Uterus (tissue), 4 donors: ENCODE results near the gene KIAA0513. TPM values are rescaled to one million over a fixed set of nuclear protein-coding genes. Genes with fewer than 3 reads are reported as not detected.

Source experiments
- DNase-seq, 2 donors: peaks; one replicate each; pipeline ENCODE4 v3.0.0-alpha.2; 2019 to 2020
- H3K27ac ChIP-seq, 2 donors: fragments of 200-600 bp; sonication (generic); 1 replicate in 1 of 2; 2 replicates in 1 of 2; pipeline ENCODE4 v1.5.1; 2016 to 2018
- H3K27me3 ChIP-seq, 2 donors: fragments of 200-600 bp; sonication (generic); one replicate each; pipeline ENCODE4 v1.5.1; 2018 to 2019; ENCODE audit warnings: control low read depth in 1 of 2
- H3K36me3 ChIP-seq, 2 donors: fragments of 200-600 bp; sonication (generic); one replicate each; pipeline ENCODE4 v1.5.1; 2019; ENCODE audit warnings: control low read depth in 1 of 2
- H3K4me1 ChIP-seq, 2 donors: fragments of 200-600 bp; sonication (generic); one replicate each; pipeline ENCODE4 v1.5.1; 2018 to 2019; ENCODE audit warnings: control low read depth in 1 of 2
- H3K4me3 ChIP-seq, 2 donors: fragments of 200-600 bp; sonication (generic); 1 replicate in 1 of 2; 2 replicates in 1 of 2; pipeline ENCODE4 v1.5.1; 2018 to 2019; ENCODE audit warnings: mild to moderate bottlenecking in 1 of 2
- H3K9me3 ChIP-seq, 2 donors: fragments of 200-600 bp; sonication (generic); one replicate each; pipeline ENCODE4 v1.5.1; 2019; ENCODE audit warnings: control low read depth in 1 of 2
- POLR2A ChIP-seq, 2 donors: fragments of 450-650 bp; IDR thresholded peaks; one replicate each; pipeline ENCODE4 v1.6.1; 2016; ENCODE audit warnings: antibody characterized with exemption in 2 of 2, mild to moderate bottlenecking in 1 of 2, moderate library complexity in 1 of 2
- intact Hi-C: fragments of 100-400 bp; cut with DNase I; formaldehyde crosslinking; loops from one replicate; pipeline ENCODE4 v1.15.1; 2023; ENCODE audit warnings: low total_unique reads
- total RNA-seq, 4 donors: library from RNA; depleted of rRNA in 3 of 4; stranded (reverse); fragments of >200 nt in 3 of 4; gene quantifications; one replicate each; pipeline versions ENCODE4 v1.1.0 to v1.2.4, GENCODE V29; 2014 to 2023
- TF ChIP-seq, protein P1 (sequence below), 4 experiments: fragments of 200-600 bp in 2 of 4; fragments of 450-650 bp in 2 of 4; sonication (generic) in 2 of 4; IDR thresholded peaks; one replicate each; pipeline ENCODE4 v1.5.1; 2016 to 2019; ENCODE audit warnings: antibody characterized with exemption in 4 of 4, mild to moderate bottlenecking in 2 of 4, moderate library complexity in 1 of 4
- donor health status: DM: yes; HTN: yes; CAD: no.

Gene KIAA0513
- total RNA-seq, 4 donors from 2014 or later, result 4.7 to 17.3 (median 9.4) TPM

DNA sequence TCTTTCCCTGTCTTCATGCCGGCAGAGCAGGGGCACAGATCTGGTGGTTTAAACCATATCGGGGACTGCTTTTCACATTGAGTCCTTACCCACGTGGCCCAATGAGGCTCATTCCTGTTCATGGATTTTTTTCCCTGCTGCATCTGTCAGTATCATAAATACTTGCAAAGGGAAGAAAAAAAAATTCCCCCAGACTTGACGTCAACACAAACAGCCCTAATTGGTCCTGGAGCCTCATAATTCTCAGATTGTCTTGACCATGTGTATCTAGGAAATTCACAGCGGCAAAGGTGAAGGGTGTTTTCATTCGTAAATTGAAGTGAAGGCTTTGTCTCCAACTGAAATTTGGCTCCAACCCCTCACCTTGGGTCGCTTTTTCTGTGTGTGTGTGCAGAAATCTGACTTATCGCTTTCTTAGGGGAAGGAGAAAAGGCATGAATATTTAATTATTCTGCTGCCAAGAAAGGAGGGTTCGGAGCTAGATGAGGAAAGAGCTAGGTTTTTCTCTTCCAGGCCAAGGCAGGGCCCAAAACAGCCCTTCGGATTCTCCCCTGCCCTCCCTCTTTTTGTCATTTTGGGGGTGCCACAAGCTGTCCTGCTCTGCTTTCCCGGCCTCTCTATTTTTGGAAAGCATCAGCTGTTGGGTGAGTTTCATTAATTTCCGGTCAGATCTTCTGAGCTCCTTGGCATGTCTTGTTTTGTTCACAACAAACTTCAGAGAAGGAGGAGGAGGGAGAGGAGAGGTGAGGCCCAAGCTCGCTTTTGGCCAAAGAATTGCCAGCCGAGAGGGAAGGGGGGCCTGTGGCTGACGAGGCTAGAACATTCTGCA lies 102.5 kb downstream of the KIAA0513 start:
- Histone ChIP-seq H3K36me3 (no peaks in the 10 kb centered on the region), H3K4me1 (peaks cover 0 to 20% of the 10 kb centered on the region in 2 donors), H3K9me3 (no peaks in the 10 kb centered on the region), H3K4me3 (no peak overlapping the region), H3K27me3 (no peaks in the 10 kb centered on the region), H3K27ac (peak overlapping the region; percentile 89 to 91)
- intact Hi-C loops, result no loop called here
- TF ChIP-seq, protein P1, sequence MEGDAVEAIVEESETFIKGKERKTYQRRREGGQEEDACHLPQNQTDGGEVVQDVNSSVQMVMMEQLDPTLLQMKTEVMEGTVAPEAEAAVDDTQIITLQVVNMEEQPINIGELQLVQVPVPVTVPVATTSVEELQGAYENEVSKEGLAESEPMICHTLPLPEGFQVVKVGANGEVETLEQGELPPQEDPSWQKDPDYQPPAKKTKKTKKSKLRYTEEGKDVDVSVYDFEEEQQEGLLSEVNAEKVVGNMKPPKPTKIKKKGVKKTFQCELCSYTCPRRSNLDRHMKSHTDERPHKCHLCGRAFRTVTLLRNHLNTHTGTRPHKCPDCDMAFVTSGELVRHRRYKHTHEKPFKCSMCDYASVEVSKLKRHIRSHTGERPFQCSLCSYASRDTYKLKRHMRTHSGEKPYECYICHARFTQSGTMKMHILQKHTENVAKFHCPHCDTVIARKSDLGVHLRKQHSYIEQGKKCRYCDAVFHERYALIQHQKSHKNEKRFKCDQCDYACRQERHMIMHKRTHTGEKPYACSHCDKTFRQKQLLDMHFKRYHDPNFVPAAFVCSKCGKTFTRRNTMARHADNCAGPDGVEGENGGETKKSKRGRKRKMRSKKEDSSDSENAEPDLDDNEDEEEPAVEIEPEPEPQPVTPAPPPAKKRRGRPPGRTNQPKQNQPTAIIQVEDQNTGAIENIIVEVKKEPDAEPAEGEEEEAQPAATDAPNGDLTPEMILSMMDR (IDR thresholded peaks at IDR 0.05), result no peak
- no peak for TF ChIP-seq POLR2A (IDR thresholded peaks at IDR 0.05)
- peak; percentile 69 to 71 for DNase-seq

DNA sequence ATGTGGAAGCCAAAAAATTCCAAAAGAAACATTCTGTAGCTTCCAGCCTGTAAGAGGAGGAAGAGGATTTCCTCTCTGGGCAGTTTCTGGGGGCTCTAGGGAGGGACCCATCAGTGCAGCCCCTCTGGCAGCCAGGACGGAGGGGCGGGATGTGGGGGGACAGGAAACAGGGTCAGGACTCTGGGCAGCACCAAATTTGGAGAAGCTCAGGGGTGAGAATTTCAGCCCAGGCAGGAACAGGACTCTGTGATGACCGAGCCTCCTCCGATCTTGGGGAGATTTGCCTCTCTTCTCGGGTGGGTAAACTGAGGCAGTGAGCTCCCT lies 103.1 kb downstream of the KIAA0513 start:
- no peak for DNase-seq
- Histone ChIP-seq H3K9me3 (no peaks in the 10 kb centered on the region), H3K36me3 (no peaks in the 10 kb centered on the region), H3K4me1 (peaks cover 0 to 20% of the 10 kb centered on the region in 2 donors), H3K27ac (peak overlapping the region; percentile 89 to 91), H3K4me3 (no peak overlapping the region), H3K27me3 (no peaks in the 10 kb centered on the region)
- TF ChIP-seq, protein P1 (IDR thresholded peaks at IDR 0.05), result no peak
- TF ChIP-seq POLR2A (IDR thresholded peaks at IDR 0.05), result no peak
- intact Hi-C loops, result no loop called here

DNA sequence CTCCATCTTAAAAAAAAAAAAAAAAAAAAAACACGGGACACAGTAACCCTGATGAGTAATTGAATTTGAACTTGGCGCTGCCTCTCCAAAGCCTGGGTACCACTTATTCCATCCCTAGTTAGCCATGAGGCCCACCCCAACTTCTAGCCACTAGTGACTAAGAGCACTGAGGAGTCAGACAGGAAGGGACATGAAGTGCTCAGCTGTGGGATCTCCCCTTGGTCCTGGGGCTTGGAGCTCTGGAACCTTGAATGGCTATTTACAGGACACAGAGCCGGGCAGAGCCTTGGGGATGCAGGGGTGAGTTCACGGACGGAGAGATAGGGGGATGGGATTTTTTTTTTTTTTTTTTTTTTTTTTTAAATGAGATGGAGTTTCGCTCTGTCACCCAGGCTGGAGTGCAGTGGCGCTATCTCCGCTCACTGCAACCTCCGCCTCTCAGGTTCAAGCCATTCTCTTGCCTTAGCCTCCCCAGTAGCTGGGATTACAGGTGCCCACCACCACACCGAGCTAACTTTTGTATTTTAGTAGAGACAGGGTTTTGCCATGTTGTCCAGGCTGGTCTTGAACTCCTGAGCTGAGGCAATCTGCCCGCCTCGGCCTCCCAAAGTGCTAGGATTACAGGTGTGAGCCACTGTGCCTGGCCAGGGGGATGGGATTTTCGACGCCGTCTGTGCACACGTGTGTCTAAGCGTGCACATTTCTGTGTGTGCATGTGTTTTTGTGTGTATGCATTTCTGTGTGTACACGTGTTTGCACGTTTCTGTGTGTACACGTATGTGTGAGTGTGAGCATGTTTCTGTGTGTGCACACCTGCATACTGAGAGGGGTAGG lies 105.1 kb downstream of the KIAA0513 start:
- peaks cover 4 to 18% of the 10 kb centered on the region in 2 donors for H3K4me1 ChIP-seq
- no peak for TF ChIP-seq POLR2A (IDR thresholded peaks at IDR 0.05)
- TF ChIP-seq, protein P1 (IDR thresholded peaks at IDR 0.05), result no peak
- no peaks in the 10 kb centered on the region for H3K27me3 ChIP-seq
- no peak overlapping the region for H3K4me3 ChIP-seq
- no peak for DNase-seq
- intact Hi-C loops, result no loop called here
- no peaks in the 10 kb centered on the region for H3K9me3 ChIP-seq
- H3K36me3 ChIP-seq, result no peaks in the 10 kb centered on the region
- H3K27ac ChIP-seq, result no peak overlapping the region

DNA sequence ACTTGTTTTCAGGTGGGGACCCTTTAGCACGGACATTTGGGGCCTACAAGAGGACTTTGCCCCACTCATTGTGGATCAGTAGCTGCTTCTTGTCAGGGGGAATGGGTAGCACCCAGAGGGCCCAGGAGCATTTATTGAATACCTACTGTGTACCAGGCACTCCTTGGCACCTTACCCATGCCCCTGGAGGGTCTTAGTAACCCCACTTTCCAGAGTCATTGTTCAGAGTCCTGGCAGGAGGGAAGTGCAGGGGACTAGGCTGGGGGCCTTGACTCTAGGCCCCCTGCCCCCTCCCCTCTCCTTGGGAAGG lies 105.7 kb downstream of the KIAA0513 start:
- no peaks in the 10 kb centered on the region for H3K36me3 ChIP-seq
- TF ChIP-seq, protein P1 (IDR thresholded peaks at IDR 0.05), result no peak
- TF ChIP-seq POLR2A (IDR thresholded peaks at IDR 0.05), result no peak
- no peak overlapping the region for H3K4me3 ChIP-seq
- H3K27ac ChIP-seq, result no peak overlapping the region
- no peaks in the 10 kb centered on the region for H3K27me3 ChIP-seq
- intact Hi-C loops, result no loop called here
- no peak for DNase-seq
- H3K9me3 ChIP-seq, result no peaks in the 10 kb centered on the region
- H3K4me1 ChIP-seq, result peaks cover 4 to 18% of the 10 kb centered on the region in 2 donors
